ENCODE results near the gene FMNL2. TPM values are rescaled to one million over a fixed set of nuclear protein-coding genes. Genes with fewer than 3 reads are reported as not detected.

The FMNL2 gene
- polyA plus RNA-seq, 3 donors from 2014 or later = 0.08 TPM; not detected in 2

DNA sequence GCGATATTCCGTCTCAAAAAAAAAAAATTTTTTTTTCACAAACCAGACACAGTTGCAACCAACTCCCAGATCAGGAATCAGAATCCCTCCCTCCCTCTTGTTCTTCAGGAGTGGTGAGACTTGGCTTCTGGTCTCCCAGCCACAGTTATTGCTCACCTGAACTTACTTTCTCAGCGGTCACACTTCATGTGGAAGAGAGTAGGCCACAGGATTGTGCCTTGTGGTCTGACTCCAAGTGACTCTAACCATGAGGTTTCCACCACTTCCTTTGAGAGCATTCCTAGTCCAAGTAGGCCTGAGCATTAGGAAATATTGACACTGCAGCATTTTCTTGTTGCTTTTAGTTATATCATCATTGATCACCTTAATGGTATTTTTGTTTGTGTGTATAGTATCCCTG lies 12.1 kb downstream of the FMNL2 start:
- Mint-ChIP-seq H3K36me3 (no peaks in the 10 kb centered on the region), H3K4me3 (no peak overlapping the region), H3K4me1 (no peaks in the 10 kb centered on the region), H3K9me3 (no peaks in the 10 kb centered on the region), H3K27ac (no peak overlapping the region), H3K27me3 (ENCODE audit: low read depth in 3 of 3) (peaks cover 2 to 7% (median 3%) of the 10 kb centered on the region in 3 donors)
- no peak for DNase-seq

- no peak overlapping the region for H3K4me3 Mint-ChIP-seq
These were observed 13.4 kb downstream of the FMNL2 start for GRCh38 chr2:152348388-152348787.

DNA sequence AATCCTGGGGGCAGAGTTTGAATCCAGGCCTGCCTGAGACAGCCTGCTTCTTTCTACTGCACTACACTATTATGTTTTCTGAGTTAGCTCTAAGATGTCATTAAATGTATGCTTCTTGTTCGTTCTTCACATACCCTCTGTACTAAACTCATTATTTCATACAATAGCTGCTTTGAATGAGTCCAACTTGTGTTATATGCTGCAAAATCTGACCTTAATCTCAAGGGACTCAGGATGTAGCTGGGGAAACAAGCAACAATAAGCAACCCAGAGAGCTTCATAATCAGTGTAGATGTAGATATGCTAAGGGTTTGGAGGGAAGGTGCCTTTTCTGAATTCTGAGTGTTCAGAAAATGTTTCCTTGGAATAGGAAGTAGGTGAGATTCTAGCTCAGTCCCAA lies 14.4 kb downstream of the FMNL2 start:
- Mint-ChIP-seq H3K4me3 (no peak overlapping the region), H3K4me1 (no peaks in the 10 kb centered on the region), H3K36me3 (no peaks in the 10 kb centered on the region), H3K27me3 (ENCODE audit: low read depth in 3 of 3) (peaks cover 0 to 5% (median 3%) of the 10 kb centered on the region in 3 donors), H3K9me3 (no peaks in the 10 kb centered on the region), H3K27ac (no peak overlapping the region)
- no peak for DNase-seq

More at GRCh38 chr2:152348388-152348787, 13.4 kb downstream of the FMNL2 start:
- Mint-ChIP-seq H3K4me1 (no peaks in the 10 kb centered on the region), H3K27ac (no peak overlapping the region), H3K9me3 (no peaks in the 10 kb centered on the region), H3K27me3 (ENCODE audit: low read depth in 3 of 3) (peaks cover 0 to 5% (median 3%) of the 10 kb centered on the region in 3 donors), H3K36me3 (no peaks in the 10 kb centered on the region)
- DNase-seq = no peak

GRCh38 chr2:152350155-152350679 lies 15.2 kb downstream of the FMNL2 start:
- no peak overlapping the region for H3K27ac Mint-ChIP-seq
- H3K9me3 Mint-ChIP-seq = no peaks in the 10 kb centered on the region
- H3K4me3 Mint-ChIP-seq = no peak overlapping the region
- no peak for DNase-seq
- H3K4me1 Mint-ChIP-seq = no peaks in the 10 kb centered on the region
- no peaks in the 10 kb centered on the region for H3K36me3 Mint-ChIP-seq
- H3K27me3 Mint-ChIP-seq (ENCODE audit: low read depth in 3 of 3) = peaks cover 0 to 5% (median 3%) of the 10 kb centered on the region in 3 donors

DNA sequence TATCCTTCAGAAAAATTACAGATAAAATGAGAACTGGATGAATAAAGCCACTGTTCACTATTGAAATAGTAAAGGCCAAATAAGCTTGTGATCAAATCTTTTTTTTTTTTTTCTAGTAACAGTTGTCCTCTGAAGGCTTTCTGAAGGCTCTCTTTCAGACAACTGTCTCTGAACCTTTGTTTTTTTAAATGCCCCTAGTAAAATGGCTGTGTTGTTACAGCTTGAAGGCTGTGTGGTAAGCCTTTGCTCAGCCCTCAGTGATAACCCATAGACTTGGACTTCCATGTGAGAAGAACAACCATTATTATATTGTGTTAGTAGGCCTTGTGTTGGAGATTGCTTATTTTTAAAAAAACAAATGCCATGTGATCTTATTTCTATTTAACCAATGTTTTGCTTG lies 17.6 kb downstream of the FMNL2 start:
- Mint-ChIP-seq H3K4me3 (no peak overlapping the region), H3K9me3 (no peaks in the 10 kb centered on the region), H3K4me1 (no peaks in the 10 kb centered on the region), H3K27me3 (ENCODE audit: low read depth in 3 of 3) (peaks cover under 1 to 5% (median 3%) of the 10 kb centered on the region in 3 donors), H3K36me3 (no peaks in the 10 kb centered on the region), H3K27ac (no peak overlapping the region)
- no peak for DNase-seq

- H3K4me1 Mint-ChIP-seq = no peaks in the 10 kb centered on the region
- no peaks in the 10 kb centered on the region for H3K36me3 Mint-ChIP-seq
- no peak overlapping the region for H3K27ac Mint-ChIP-seq
These were observed 18.4 kb downstream of the FMNL2 start for GRCh38 chr2:152353364-152353763.

DNA sequence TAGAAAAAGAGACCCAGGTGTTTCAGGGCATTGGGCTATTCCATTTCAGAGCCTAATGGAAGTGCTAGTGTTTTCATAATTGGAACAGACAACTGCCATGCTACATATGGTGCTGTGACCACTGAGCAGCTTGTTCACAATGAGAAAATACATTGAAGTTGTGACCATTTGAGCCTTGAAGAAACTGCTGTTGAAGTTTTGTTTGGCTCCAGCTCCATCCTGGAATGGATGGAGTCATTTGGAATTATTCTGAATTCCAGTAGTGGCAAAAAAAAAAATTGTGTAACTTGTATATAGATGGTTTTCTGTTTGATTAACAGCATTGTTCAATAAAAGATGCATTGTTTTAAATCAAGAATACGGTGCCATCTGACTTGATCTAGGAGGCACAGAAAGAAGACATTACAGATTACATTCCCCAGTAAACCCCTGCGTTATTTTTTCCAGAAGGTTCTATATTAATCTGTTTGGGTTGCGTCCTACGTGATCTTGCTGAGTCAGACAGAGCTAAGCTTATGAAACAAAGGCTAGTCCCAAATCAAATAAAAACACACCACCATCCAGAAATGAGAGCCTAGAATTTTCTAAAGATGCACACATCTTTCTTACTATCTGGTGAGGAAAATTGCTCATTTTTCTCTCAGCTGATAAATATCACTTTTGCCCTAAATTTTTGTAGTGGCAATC lies 19.2 kb downstream of the FMNL2 start:
- Mint-ChIP-seq H3K27me3 (ENCODE audit: low read depth in 3 of 3) (peaks cover 2 to 5% (median 2%) of the 10 kb centered on the region in 3 donors), H3K4me3 (no peak overlapping the region), H3K9me3 (no peaks in the 10 kb centered on the region), H3K4me1 (no peaks in the 10 kb centered on the region), H3K36me3 (no peaks in the 10 kb centered on the region), H3K27ac (no peak overlapping the region)
- no peak for DNase-seq

More at GRCh38 chr2:152353364-152353763, 18.4 kb downstream of the FMNL2 start:
- DNase-seq = no peak
- H3K9me3 Mint-ChIP-seq = no peaks in the 10 kb centered on the region
- H3K4me3 Mint-ChIP-seq = no peak overlapping the region
- peaks cover 2 to 5% (median 3%) of the 10 kb centered on the region in 3 donors for H3K27me3 Mint-ChIP-seq (ENCODE audit: low read depth in 3 of 3)

DNA sequence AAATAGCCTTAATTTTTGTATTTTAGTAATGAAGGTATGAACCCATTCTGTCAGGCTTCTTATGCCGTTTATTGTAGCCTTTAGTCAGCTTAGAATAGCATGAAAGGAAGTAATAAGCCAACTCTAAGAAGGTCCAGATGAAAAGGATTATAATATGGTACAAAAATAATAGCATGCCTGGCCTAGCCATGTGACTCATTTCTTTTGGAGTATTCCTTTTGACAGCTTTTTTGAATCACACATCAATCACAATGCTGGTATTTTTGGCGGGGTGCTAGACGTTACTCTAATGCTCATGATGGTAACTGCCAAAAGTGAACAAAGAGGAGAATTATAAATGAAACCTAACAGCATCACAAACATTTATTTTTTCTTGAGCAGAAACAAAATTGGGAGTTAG lies 19.9 kb downstream of the FMNL2 start:
- no peaks in the 10 kb centered on the region for H3K4me1 Mint-ChIP-seq
- H3K27ac Mint-ChIP-seq = no peak overlapping the region
- H3K4me3 Mint-ChIP-seq = no peak overlapping the region
- no peaks in the 10 kb centered on the region for H3K9me3 Mint-ChIP-seq
- H3K36me3 Mint-ChIP-seq = no peaks in the 10 kb centered on the region
- DNase-seq = no peak
- H3K27me3 Mint-ChIP-seq (ENCODE audit: low read depth in 3 of 3) = peaks cover 0 to 3% (median 2%) of the 10 kb centered on the region in 3 donors

GRCh38 chr2:152355409-152355831 lies 20.4 kb downstream of the FMNL2 start:
- Mint-ChIP-seq H3K9me3 (no peaks in the 10 kb centered on the region), H3K36me3 (no peaks in the 10 kb centered on the region), H3K27me3 (ENCODE audit: low read depth in 3 of 3) (peaks cover under 1 to 2% (median 2%) of the 10 kb centered on the region in 3 donors), H3K4me1 (no peaks in the 10 kb centered on the region), H3K4me3 (no peak overlapping the region), H3K27ac (no peak overlapping the region)
- no peak for DNase-seq

GRCh38 chr2:152359573-152360363 lies 24.8 kb downstream of the FMNL2 start:
- Mint-ChIP-seq H3K27ac (no peak overlapping the region), H3K9me3 (no peaks in the 10 kb centered on the region), H3K4me3 (no peak overlapping the region)

GRCh38 chr2:152363936-152364335 lies 29.0 kb downstream of the FMNL2 start:
- Mint-ChIP-seq H3K4me3 (no peak overlapping the region), H3K27me3 (ENCODE audit: low read depth in 3 of 3) (peaks cover 2 to 6% (median 4%) of the 10 kb centered on the region in 3 donors), H3K27ac (no peak overlapping the region), H3K36me3 (no peaks in the 10 kb centered on the region), H3K9me3 (no peaks in the 10 kb centered on the region), H3K4me1 (no peaks in the 10 kb centered on the region)
- DNase-seq = no peak

More at GRCh38 chr2:152359573-152360363, 24.8 kb downstream of the FMNL2 start:
- peaks cover 2 to 6% (median 2%) of the 10 kb centered on the region in 3 donors for H3K27me3 Mint-ChIP-seq (ENCODE audit: low read depth in 3 of 3)
- DNase-seq = no peak
- no peaks in the 10 kb centered on the region for H3K36me3 Mint-ChIP-seq
- no peaks in the 10 kb centered on the region for H3K4me1 Mint-ChIP-seq

DNA sequence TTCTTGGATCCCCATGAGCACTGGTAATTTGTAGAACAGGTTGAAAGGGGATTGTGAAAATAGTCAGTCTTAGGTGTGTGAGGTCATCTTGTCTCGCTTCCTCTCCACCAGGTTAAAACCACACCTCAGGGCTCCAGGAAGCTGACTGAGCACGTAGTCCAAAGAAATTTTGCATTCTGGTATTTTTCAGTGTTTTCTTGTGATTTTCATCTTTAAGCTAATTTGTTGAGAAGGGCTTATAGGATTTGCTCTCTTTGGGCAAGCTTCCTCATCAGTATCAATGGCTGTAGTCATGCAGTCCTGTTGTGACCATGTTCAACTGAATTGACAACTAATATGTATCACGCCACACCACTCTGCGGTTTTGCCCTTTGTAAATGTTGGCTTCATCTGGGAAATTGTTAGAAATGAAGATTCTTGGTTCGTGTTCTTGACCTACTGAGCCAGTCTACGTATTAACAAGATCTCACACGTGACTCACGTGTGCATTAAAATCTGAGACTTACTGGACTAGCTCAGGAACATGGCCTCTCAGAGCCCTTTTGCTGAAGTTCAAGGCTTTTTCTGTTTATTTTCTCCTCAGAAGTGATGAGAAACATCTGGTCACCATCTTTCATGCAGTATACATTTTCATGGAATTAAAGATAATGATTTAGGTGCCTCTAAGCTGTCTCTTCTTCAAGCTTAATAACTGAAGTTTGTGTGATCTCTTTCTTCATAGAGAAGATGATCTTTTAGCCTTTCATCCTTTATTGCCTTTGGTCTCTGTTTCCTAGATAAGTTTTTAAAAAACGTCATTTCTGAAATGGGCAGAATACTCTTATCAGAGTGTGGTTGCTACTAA lies 32.8 kb downstream of the FMNL2 start:
- Mint-ChIP-seq H3K27ac (no peak overlapping the region), H3K36me3 (no peaks in the 10 kb centered on the region)

DNA sequence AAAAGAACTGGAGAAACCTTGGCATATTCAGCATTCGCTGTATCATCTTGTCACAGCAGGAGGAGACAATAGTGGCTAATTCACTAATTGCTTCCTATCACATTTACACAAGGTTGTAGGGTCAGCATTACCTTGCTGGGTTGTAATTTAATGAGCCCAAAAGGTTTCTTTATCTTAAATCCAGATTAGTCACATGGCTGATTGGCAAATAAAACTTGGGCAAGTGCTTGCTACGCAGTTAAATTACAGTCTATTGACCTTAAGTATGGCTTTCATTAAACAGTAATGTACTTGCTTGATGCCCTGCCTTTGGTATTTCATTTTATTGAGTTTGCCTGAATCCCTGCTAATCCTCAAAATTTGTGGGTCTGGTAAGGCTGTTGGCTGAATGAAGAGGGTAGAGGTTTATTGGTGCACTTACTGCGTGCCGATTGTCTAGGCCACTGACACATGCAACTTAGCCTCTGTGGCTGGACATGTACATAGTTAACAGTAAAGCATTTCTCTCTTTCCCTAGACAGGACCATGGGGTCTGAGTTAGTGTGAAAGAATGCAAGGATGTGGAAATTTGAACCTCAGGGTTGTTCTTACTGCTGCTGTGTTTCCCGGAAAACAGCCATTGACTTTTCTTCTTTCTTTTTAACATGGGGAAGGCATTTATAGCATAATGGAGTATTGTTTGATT lies 34.3 kb downstream of the FMNL2 start:
- no peaks in the 10 kb centered on the region for H3K4me1 Mint-ChIP-seq
- H3K27me3 Mint-ChIP-seq (ENCODE audit: low read depth in 3 of 3) = peaks cover 2 to 5% (median 3%) of the 10 kb centered on the region in 3 donors
- DNase-seq = no peak
- H3K27ac Mint-ChIP-seq = no peak overlapping the region
- no peak overlapping the region for H3K4me3 Mint-ChIP-seq
- no peaks in the 10 kb centered on the region for H3K9me3 Mint-ChIP-seq
- H3K36me3 Mint-ChIP-seq = no peaks in the 10 kb centered on the region

More for the DNA sequence above, 32.8 kb downstream of the FMNL2 start:
- DNase-seq = no peak
- no peak overlapping the region for H3K4me3 Mint-ChIP-seq
- H3K27me3 Mint-ChIP-seq (ENCODE audit: low read depth in 3 of 3) = peaks cover 2 to 10% (median 3%) of the 10 kb centered on the region in 3 donors
- H3K9me3 Mint-ChIP-seq = no peaks in the 10 kb centered on the region
- no peaks in the 10 kb centered on the region for H3K4me1 Mint-ChIP-seq
